SIG-M5 treated with dmso at 0.1 percent for 504 hours (cell line): ENCODE results near the gene AJAP1.

Experiments used
- DNase-seq: peaks from one replicate; lab custom pipeline; 2025; ENCODE audit not compliant: unreplicated experiment; lab: John Stamatoyannopoulos, UW

The AJAP1 gene

GRCh38 chr1:4728319-4729089 lies 74.1 kb downstream of the AJAP1 start:
- no peak for DNase-seq

- DNase-seq, result no peak
These were observed 74.7 kb downstream of the AJAP1 start for GRCh38 chr1:4729090-4729471.

- DNase-seq, result no peak
These were observed 75.7 kb downstream of the AJAP1 start for GRCh38 chr1:4730078-4730477.

- no peak for DNase-seq
These were observed 79.2 kb downstream of the AJAP1 start for GRCh38 chr1:4733446-4734177.

- DNase-seq, result no peak
These were observed 79.8 kb downstream of the AJAP1 start for GRCh38 chr1:4734219-4734618.

- no peak for DNase-seq
These were observed 80.4 kb downstream of the AJAP1 start for GRCh38 chr1:4734791-4735190.

- DNase-seq, result no peak
These were observed 81.8 kb downstream of the AJAP1 start for GRCh38 chr1:4736254-4736653.

- no peak for DNase-seq
These were observed 87.5 kb downstream of the AJAP1 start for GRCh38 chr1:4741876-4742423.

- DNase-seq, result no peak
These were observed 89.8 kb downstream of the AJAP1 start for GRCh38 chr1:4743978-4744750.

GRCh38 chr1:4745560-4745959 lies 91.2 kb downstream of the AJAP1 start:
- no peak for DNase-seq

- DNase-seq, result no peak
These were observed 95.0 kb downstream of the AJAP1 start for GRCh38 chr1:4749406-4749805.

- no peak for DNase-seq
These were observed 95.8 kb downstream of the AJAP1 start for GRCh38 chr1:4750177-4750576.

GRCh38 chr1:4752059-4752458 lies 97.7 kb downstream of the AJAP1 start:
- no peak for DNase-seq

- DNase-seq, result no peak
These were observed 100.4 kb downstream of the AJAP1 start for GRCh38 chr1:4754816-4755215.

GRCh38 chr1:4755301-4755845 lies 101.0 kb downstream of the AJAP1 start:
- no peak for DNase-seq

GRCh38 chr1:4755864-4756504 lies 101.6 kb downstream of the AJAP1 start:
- no peak for DNase-seq

- DNase-seq, result no peak
These were observed 102.6 kb downstream of the AJAP1 start for GRCh38 chr1:4756851-4757580.

- DNase-seq, result no peak
These were observed 105.3 kb downstream of the AJAP1 start for GRCh38 chr1:4759671-4760070.

GRCh38 chr1:4760088-4760487 lies 105.7 kb downstream of the AJAP1 start:
- DNase-seq, result no peak

- no peak for DNase-seq
These were observed 106.9 kb downstream of the AJAP1 start for GRCh38 chr1:4761324-4761723.
